Effector memory CD4-positive, alpha-beta T cell (primary cell): ENCODE data around the gene TSKU.

Source experiments
- DNase-seq, 3 donors: peaks; one replicate each; pipeline ENCODE4 v3.0.0-alpha.2; 2020
- H3K27ac ChIP-seq: 2 replicates; pipeline ENCODE4 v1.7.0; 2013; ENCODE audit warnings: mild to moderate bottlenecking, low read length, moderate library complexity; ENCODE audit not compliant: insufficient read depth, poor library complexity, severe bottlenecking
- H3K27me3 ChIP-seq: replicated peaks from 2 replicates; pipeline ENCODE4 v1.7.0; 2013; ENCODE audit warnings: mild to moderate bottlenecking, low read length; ENCODE audit not compliant: insufficient read depth, control insufficient read depth, poor library complexity, severe bottlenecking
- H3K36me3 ChIP-seq: 2 replicates; pipeline ENCODE4 v1.7.0; 2013; ENCODE audit warnings: mild to moderate bottlenecking, low read length, moderate library complexity; ENCODE audit not compliant: control insufficient read depth, insufficient read depth
- H3K4me1 ChIP-seq: 2 replicates; pipeline ENCODE4 v1.7.0; 2013; ENCODE audit warnings: low read length, mild to moderate bottlenecking; ENCODE audit not compliant: control insufficient read depth, insufficient read depth, poor library complexity, severe bottlenecking
- H3K4me3 ChIP-seq: 2 replicates; pipeline ENCODE4 v1.7.0; 2013; ENCODE audit warnings: low read length, low read depth, mild to moderate bottlenecking; ENCODE audit not compliant: insufficient read depth, poor library complexity, severe bottlenecking
- H3K9me3 ChIP-seq: 2 replicates; pipeline ENCODE4 v1.7.0; 2013; ENCODE audit warnings: mild to moderate bottlenecking, low read length, moderate library complexity; ENCODE audit not compliant: control insufficient read depth

TSKU gene

DNA sequence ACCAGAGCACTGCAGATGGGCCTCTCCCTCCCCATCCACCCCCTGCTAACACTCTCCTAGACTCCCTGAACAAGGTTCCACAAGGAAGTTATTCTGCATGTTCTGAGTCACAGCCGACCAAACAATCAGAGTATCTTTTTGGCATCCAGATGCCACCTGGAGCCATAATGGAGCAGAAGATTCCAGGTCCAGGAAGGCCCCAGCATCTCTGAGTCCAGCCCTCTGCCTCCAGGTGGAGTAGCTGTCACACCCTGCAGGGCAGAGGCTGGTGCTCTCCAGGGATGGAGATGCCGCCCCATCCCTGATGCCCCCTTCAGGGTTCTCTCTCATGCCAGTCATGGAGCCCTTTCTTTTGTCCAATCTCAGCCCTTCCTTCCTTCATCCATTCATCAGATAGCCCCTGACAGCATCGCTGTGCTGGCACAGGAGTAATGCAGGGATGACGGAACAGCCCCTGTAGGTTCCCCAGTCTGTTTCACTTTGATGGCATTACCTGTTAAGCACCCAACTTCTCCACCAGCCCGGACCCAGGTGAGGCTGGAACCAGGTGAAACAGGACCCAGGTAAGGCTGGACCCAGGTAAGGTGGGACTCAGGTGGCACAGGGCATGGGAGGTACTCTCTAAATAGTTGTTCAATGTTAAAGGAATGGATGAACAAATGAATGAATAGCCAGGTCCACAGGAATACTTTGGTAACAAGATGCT, 20.1 kb upstream of the TSKU start:
- DNase-seq: no peak
- Histone ChIP-seq H3K9me3 (no peaks in the 10 kb centered on the region), H3K4me1 (peaks cover 12% of the 10 kb centered on the region), H3K27me3 (no peaks in the 10 kb centered on the region), H3K4me3 (no peak overlapping the region), H3K27ac (no peak overlapping the region), H3K36me3 (no peaks in the 10 kb centered on the region)

DNA sequence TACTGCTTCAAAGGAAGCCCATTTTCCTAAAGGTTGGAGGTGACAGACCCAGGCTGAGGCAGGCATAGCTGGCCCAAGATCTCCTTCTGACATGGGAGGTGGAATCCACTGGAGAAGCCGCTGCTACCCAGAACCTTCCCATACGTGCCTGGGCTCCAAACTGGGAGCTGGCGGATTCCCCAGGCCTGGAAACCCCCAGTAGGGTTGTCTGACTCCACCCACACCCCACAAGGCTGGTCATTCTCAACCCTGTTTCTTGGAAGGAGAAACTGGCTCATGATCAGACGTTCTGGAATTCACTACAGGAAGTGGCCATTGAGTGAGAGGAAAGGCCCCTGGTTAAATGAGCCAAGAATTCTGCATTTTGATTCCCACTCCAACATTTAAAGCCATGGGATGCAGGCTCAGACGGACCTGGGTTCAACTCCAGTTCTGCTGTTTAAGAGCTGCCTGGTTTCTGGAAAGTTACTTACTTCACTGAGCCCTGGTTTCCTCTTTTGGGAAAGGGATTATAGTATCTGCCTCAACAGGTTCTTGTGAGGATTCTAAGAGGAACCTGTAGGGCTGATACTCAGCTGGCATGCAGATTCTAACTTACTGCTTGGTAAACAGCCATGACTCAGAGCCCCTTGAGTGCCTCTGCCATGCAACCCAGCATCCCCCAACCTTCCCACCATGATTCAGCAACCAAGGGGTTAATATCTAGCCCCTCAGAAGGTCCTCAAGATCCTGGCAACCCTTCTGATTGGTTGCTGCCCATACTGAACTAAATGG, 19.4 kb upstream of the TSKU start:
- no peaks in the 10 kb centered on the region for H3K9me3 ChIP-seq
- no peak for DNase-seq

GRCh38 chr11:76764941-76765665, 18.1 kb upstream of the TSKU start:
- Histone ChIP-seq H3K4me3 (no peak overlapping the region), H3K27ac (no peak overlapping the region), H3K4me1 (peaks cover 21% of the 10 kb centered on the region)

More for the DNA sequence above, 19.4 kb upstream of the TSKU start:
- no peaks in the 10 kb centered on the region for H3K27me3 ChIP-seq
- H3K27ac ChIP-seq: no peak overlapping the region
- H3K4me1 ChIP-seq: peaks cover 19% of the 10 kb centered on the region
- H3K36me3 ChIP-seq: no peaks in the 10 kb centered on the region
- H3K4me3 ChIP-seq: no peak overlapping the region

GRCh38 chr11:76765863-76766350, 17.2 kb upstream of the TSKU start:
- no peak overlapping the region for H3K27ac ChIP-seq
- H3K4me3 ChIP-seq: no peak overlapping the region
- no peak for DNase-seq
- H3K36me3 ChIP-seq: no peaks in the 10 kb centered on the region
- H3K9me3 ChIP-seq: no peaks in the 10 kb centered on the region
- no peaks in the 10 kb centered on the region for H3K27me3 ChIP-seq
- peaks cover 21% of the 10 kb centered on the region for H3K4me1 ChIP-seq

More at GRCh38 chr11:76764941-76765665, 18.1 kb upstream of the TSKU start:
- Histone ChIP-seq H3K36me3 (no peaks in the 10 kb centered on the region), H3K9me3 (no peaks in the 10 kb centered on the region), H3K27me3 (no peaks in the 10 kb centered on the region)
- DNase-seq: no peak

DNA sequence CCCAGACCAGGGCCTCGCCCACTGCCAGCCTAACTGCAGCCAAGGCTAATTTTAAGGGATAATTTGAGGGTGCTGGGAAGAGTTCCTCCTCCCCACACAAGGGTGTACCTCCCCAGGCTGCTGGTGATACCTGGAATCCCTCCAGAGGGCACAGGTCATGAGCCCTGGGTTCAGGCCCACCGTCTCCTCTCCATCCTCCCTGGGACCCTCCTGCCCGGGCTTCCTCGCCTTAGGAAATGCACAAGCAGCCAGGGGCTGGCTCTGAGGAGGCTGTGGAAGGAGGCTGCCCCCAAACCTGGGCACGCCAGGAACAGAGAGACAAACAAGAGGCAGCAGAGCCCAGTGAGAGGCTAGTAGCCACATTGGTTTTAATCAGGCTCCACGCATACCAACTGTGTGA, 16.6 kb upstream of the TSKU start:
- Histone ChIP-seq H3K36me3 (no peaks in the 10 kb centered on the region), H3K4me3 (no peak overlapping the region), H3K27me3 (no peaks in the 10 kb centered on the region), H3K4me1 (peaks cover 21% of the 10 kb centered on the region), H3K9me3 (no peaks in the 10 kb centered on the region), H3K27ac (no peak overlapping the region)
- no peak for DNase-seq

- H3K27ac ChIP-seq: no peak overlapping the region
- no peaks in the 10 kb centered on the region for H3K9me3 ChIP-seq
- no peak overlapping the region for H3K4me3 ChIP-seq
- no peaks in the 10 kb centered on the region for H3K36me3 ChIP-seq
- DNase-seq: no peak
- H3K4me1 ChIP-seq: peaks cover 21% of the 10 kb centered on the region
- H3K27me3 ChIP-seq: no peaks in the 10 kb centered on the region
Observed at GRCh38 chr11:76767659-76768058, 15.5 kb upstream of the TSKU start.

- H3K36me3 ChIP-seq: no peaks in the 10 kb centered on the region
- peaks cover 21% of the 10 kb centered on the region for H3K4me1 ChIP-seq
- H3K9me3 ChIP-seq: no peaks in the 10 kb centered on the region
- peak in 1 of 3 donors; percentile 5 for DNase-seq
- no peak overlapping the region for H3K4me3 ChIP-seq
- no peaks in the 10 kb centered on the region for H3K27me3 ChIP-seq
- H3K27ac ChIP-seq: no peak overlapping the region
Observed at GRCh38 chr11:76768088-76768908, 14.9 kb upstream of the TSKU start.

DNA sequence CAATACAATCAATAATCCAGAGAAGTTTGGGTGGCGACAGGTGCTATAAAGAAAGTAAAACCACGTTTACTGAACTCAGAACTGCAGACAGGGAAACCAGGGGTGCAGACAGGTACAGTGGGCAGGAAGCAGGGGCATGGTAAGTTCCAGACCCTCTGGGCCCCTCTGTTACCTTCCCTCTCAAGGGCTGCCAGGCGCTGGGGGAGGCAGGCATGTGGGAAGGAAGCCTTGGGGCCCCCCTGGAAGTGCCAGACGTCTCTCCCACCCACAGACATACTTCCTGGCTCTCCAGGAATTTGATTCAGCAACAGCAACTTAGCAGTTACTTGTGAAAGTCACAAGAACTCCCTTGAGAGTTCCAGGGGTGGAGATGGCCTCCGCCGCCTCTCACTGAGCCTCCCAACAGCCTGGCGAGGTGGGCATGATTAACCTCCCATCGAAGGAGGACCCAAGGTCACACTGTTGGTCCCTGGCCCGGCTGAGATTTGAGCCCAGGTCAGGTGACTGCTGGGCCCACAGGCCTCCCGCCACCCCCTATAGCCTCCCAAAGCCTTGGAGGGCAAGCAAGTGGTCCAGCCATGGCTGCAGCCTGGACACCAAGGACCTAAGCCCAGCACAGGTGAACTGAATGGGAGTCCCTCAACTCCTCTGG, 14.1 kb upstream of the TSKU start:
- peaks cover 21% of the 10 kb centered on the region for H3K4me1 ChIP-seq
- H3K4me3 ChIP-seq: no peak overlapping the region
- H3K27me3 ChIP-seq: no peaks in the 10 kb centered on the region
- no peak overlapping the region for H3K27ac ChIP-seq
- H3K36me3 ChIP-seq: no peaks in the 10 kb centered on the region
- no peak for DNase-seq
- H3K9me3 ChIP-seq: no peaks in the 10 kb centered on the region
